Midbrain (tissue), 1 donor: ENCODE measurements around the gene NEK9.

Source experiments
- DNase-seq: peaks from one replicate; lab custom pipeline; 2025; lab: John Stamatoyannopoulos, UW

The NEK9 gene

GRCh38 chr14:75040507-75040906, 86.3 kb downstream of the NEK9 start:
- DNase-seq: no peak

- DNase-seq: no peak
Observed at GRCh38 chr14:75032939-75033338, 93.9 kb downstream of the NEK9 start.

DNA sequence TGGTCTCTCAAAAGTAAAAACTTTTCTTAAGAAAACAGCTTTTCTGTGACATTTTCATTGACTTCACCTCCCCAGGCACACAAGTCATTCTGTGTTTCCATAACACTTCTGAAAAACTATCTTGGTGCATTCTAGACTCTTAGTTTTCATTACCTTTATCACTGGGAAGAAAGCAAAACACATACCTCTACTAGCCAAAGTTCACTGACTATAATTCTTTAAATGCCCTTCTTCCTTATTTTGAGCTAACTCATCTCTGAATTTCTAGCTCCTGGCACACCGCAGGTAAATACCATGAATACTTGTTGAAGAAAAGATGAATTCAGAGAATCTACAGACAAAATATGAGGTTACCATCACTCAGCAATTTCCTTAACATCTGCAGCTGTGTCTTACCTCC, 96.7 kb downstream of the NEK9 start:
- DNase-seq: no peak
